Measurements from ENCODE around the gene SLC30A7.
"Not testable (repeated sequence)": the region's sequence is repeated elsewhere in the genome, so short reads cannot be mapped to it uniquely, and the experiment has no call there.

The SLC30A7 gene

GRCh38 chr1:100895540-100896480 is at the start of gene SLC30A7:
TSS of gene SLC30A7 (plus strand) at chr1:100896090. CDS start at chr1:100896263, 173 bp downstream.
- DNase-seq (ENCODE audit: low spot score), result peak; percentile 93

- no peak for DNase-seq (ENCODE audit: low spot score)
Observed at GRCh38 chr1:100847361-100848082, 48.4 kb upstream of the SLC30A7 start.

GRCh38 chr1:100851726-100852125 is 44.2 kb upstream of the SLC30A7 start:
- DNase-seq (ENCODE audit: low spot score), result no peak

- DNase-seq (ENCODE audit: low spot score), result no peak
Observed at GRCh38 chr1:100852976-100853375, 42.9 kb upstream of the SLC30A7 start.

GRCh38 chr1:100855116-100855515 is 40.8 kb upstream of the SLC30A7 start:
- not testable (repeated sequence) for DNase-seq (ENCODE audit: low spot score)

GRCh38 chr1:100860397-100860991 is 35.4 kb upstream of the SLC30A7 start:
- no peak for DNase-seq (ENCODE audit: low spot score)

GRCh38 chr1:100861379-100861778 is 34.5 kb upstream of the SLC30A7 start:
- DNase-seq (ENCODE audit: low spot score), result no peak

- peak; percentile 24 for DNase-seq (ENCODE audit: low spot score)
Observed at GRCh38 chr1:100862591-100862990, 33.3 kb upstream of the SLC30A7 start.

GRCh38 chr1:100866041-100866900 is 29.6 kb upstream of the SLC30A7 start:
- DNase-seq (ENCODE audit: low spot score), result peak; percentile 11

GRCh38 chr1:100866901-100867206 is 29.0 kb upstream of the SLC30A7 start:
- no peak for DNase-seq (ENCODE audit: low spot score)

- no peak for DNase-seq (ENCODE audit: low spot score)
Observed at GRCh38 chr1:100868364-100868995, 27.4 kb upstream of the SLC30A7 start.

GRCh38 chr1:100869996-100870395 is 25.9 kb upstream of the SLC30A7 start:
- no peak for DNase-seq (ENCODE audit: low spot score)

GRCh38 chr1:100874433-100874832 is 21.5 kb upstream of the SLC30A7 start:
- DNase-seq (ENCODE audit: low spot score), result no peak

- no peak for DNase-seq (ENCODE audit: low spot score)
Observed at GRCh38 chr1:100875228-100875627, 20.7 kb upstream of the SLC30A7 start.

- DNase-seq (ENCODE audit: low spot score), result no peak
Observed at GRCh38 chr1:100876291-100876690, 19.6 kb upstream of the SLC30A7 start.

- no peak for DNase-seq (ENCODE audit: low spot score)
Observed at GRCh38 chr1:100879422-100879821, 16.5 kb upstream of the SLC30A7 start.

- DNase-seq (ENCODE audit: low spot score), result no peak
Observed at GRCh38 chr1:100881687-100882086, 14.2 kb upstream of the SLC30A7 start.

GRCh38 chr1:100882698-100883097 is 13.2 kb upstream of the SLC30A7 start:
- DNase-seq (ENCODE audit: low spot score), result no peak

- peak; percentile 28 for DNase-seq (ENCODE audit: low spot score)
Observed at GRCh38 chr1:100883963-100884362, 11.9 kb upstream of the SLC30A7 start.

- not testable (repeated sequence) for DNase-seq (ENCODE audit: low spot score)
Observed at GRCh38 chr1:100889007-100889406, 6.9 kb upstream of the SLC30A7 start.

GRCh38 chr1:100889869-100890482 is 5.9 kb upstream of the SLC30A7 start:
- DNase-seq (ENCODE audit: low spot score), result not testable (repeated sequence)
